H54 (cell line): ENCODE data around the gene TNFRSF11A.

Experiments
- DNase-seq: peaks from one replicate; pipeline ENCODE4 v3.0.0; 2011; ENCODE audit warnings: low spot score, mixed read lengths; ENCODE audit not compliant: insufficient read length
- FAIRE-seq: peaks from 3 replicates; lab custom pipeline; 2011; peaks lifted over from hg19 to GRCh38; lab: Jason Lieb, UNC
- POLR2A ChIP-seq: IDR thresholded peaks from 2 replicates; pipeline ENCODE4 v1.6.1; 2011; ENCODE audit warnings: low read depth, mild to moderate bottlenecking, low read length

Gene TNFRSF11A

DNA sequence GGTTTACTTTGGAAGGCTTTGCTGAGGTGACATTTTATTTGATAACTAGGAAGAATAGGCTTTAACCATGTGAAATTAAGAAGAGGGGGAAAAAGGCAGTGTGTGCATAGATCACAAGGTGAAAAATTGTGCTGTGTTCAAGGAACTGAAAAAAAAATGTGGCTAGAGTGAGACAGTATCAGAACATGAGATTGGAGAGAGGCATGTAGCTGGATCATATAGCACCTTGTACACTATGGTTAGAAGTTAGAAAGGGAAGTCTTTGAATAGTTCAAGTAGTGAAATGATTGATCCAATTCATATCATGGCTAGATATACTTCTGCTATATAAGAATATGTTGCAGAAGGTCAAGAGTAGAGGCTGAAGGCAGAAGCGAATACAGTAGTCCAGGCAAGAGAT is 12.3 kb upstream of the TNFRSF11A start:
- no peak for TF ChIP-seq POLR2A
- DNase-seq (no peak), FAIRE-seq (no peak)

- FAIRE-seq, result no peak
- no peak for TF ChIP-seq POLR2A
- no peak for DNase-seq
These were observed 6.6 kb upstream of the TNFRSF11A start for GRCh38 chr18:62318228-62319180.

DNA sequence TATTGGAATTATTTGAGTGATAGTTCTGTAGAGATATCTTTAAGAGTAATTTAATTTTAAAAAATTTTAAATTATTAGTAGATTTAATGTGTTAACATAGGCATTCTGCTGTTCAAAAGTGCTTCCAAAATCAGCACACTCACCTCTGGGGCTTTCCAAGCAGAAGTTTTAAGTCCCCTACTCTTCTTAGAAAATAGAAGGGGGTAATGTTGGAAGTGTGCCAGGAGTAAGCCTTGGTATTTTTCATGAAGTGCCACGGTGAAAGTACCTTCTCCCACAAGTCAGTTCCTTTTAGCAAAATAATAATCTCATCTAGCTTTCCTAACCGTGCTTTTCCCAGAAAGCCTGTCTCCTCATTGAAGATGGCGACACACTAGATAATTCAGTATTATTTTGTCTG is 3.9 kb upstream of the TNFRSF11A start:
- TF ChIP-seq POLR2A, result no peak
- FAIRE-seq, result no peak
- no peak for DNase-seq

- DNase-seq (no peak), FAIRE-seq (no peak)
- TF ChIP-seq POLR2A, result no peak
These were observed 1.5 kb upstream of the TNFRSF11A start for GRCh38 chr18:62323483-62324180.

- DNase-seq, result no peak
- TF ChIP-seq POLR2A, result no peak
- FAIRE-seq, result no peak
These were observed 805 bp upstream of the TNFRSF11A start for GRCh38 chr18:62324181-62324828.

DNA sequence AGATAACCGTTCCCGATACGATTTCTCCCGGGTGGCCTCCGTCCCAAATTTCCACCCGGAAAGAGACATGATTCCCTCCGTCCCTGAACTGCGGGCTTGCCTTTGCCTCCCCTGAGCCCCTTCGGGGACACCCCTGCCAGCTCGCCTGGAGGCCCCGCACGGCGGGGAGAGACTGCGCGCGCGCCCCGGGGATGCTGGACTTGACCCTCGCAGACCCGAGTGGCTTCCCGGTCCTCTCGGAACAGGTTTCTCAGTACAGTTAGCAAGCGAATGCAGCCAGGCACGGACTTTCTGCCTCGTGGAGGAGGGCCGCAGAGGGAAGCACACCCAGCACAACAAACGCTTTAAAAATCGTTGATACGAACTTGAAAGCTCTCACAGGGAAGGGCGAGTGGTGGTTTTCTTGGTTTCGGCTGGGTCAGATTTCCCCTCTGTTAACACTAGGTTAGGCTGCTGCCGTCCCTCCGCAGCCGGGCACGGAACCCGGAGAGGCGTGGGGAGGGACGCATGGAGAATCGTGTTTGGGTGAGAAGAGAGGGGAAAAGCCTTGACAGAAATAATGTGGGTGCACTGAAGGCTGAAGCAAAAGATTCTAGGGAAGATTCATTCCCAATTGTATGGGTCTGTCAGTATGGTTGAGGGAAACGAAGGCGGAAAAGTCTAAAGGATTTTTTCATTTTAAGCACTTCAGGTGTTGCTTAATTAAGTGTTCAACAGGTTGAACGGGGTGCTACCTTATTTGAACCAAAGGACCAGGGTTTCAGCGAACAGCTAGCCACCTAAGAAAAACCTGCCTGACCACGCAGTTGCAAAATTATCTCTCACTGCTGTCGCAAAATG is 916 bp downstream of the TNFRSF11A start:
- no peak for FAIRE-seq
- no peak for DNase-seq
- TF ChIP-seq POLR2A, result no peak

DNA sequence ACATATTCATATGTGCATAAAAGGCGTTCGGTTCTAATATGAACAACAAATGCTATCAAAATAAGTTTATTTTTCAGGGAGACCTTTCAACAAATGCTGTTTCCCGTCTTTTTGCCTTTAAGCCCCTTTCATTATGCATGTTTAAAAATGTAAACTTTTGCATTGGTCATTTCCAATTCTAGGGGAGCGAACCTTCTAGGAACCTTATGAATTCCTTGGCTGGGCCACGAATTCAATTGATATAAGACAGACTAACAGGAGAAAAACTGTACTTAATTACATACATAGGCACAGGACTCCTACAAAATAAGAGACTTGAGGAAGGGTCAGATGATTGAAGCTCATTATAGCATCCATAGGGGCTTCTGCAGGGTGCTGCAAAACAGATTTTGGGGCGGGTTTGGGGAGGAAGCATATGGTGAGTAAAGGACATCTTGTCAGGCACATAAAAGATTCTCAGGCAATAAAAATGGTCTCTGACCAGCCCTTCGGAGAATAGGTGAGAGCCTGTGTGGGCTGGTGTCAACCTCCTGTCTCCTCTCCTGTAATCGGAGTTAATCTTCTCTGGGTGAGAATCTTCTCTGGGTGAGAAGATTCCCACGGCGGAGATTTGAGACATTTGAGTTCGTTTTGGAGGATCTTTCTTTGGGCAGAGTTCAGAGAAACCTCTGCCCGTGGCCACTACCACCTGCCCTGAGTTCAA is 1.7 kb downstream of the TNFRSF11A start:
- DNase-seq, result no peak
- TF ChIP-seq POLR2A, result no peak
- no peak for FAIRE-seq

DNA sequence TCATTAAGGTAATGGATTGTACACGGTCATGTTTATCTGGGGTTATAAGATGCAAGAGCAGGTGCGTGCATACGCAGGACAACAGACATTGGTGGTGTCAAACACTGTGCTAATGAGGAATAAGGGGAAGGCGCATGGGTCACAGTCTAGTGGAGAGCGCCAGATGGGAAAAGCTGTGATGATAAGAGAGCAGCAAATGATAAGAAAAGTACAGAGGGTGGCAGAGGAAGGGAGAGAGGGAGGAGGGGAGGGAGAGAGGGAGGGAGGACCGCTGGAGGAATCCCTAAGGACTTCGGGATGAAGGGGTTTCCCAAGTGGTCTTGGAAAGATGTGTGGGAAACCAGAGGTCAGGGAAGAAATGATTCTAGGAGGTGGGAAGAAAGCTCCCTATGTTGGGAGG is 2.9 kb downstream of the TNFRSF11A start:
- FAIRE-seq (no peak), DNase-seq (no peak)
- no peak for TF ChIP-seq POLR2A

DNA sequence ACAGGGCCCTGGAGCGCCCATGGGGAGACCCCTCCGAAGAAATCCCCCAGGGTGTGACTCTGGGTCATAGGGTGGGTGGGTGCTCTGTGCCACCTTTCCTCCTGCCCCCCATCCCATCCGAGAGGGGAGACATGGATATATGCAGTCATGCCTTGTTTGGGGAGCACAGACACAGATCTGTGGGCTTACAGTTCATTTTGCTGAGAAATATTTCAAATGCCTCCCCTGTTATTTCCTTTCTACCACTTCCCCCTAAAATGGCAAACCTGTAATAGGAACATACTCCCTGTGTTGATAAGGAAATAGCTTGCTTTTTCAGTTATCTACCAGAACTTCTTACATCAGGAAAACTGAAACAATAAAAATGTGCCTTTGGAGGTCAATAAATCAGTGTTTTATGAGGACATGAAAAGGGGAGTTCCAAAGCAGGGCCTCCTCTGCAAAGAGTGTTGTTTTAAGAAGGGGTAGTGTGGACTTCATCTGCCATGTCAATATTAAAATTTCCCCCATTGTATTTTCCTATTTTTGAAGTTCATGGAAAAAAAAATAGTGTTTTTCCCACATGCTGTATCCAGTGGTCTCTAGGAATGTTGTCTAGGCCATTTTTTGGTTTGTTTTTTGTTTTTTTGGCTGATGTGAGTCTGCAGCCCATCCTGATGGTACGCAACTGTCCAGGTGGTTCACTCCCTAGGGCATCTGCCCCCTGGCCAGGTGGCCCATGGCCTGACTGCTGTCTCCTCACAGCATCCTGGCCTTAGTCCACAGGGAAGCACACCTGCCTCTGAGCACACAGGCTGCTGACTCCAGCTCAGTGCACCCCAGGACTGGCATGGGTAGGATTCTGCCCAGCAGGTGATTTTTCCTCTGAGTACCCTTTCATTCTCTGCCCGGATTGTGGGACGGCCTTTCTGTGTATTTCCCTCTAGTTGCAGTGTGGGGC is 3.7 kb downstream of the TNFRSF11A start:
- DNase-seq (no peak), FAIRE-seq (no peak)
- no peak for TF ChIP-seq POLR2A

- DNase-seq, result peak; percentile 41
- FAIRE-seq, result no peak
- no peak for TF ChIP-seq POLR2A
These were observed 4.8 kb downstream of the TNFRSF11A start for GRCh38 chr18:62329691-62330454.

GRCh38 chr18:62330650-62331049 is 5.5 kb downstream of the TNFRSF11A start:
- FAIRE-seq (no peak), DNase-seq (no peak)
- TF ChIP-seq POLR2A, result no peak
